Right lobe of liver (tissue), 4 donors: ENCODE results near the gene KRTAP4-7.

Experiments used
- CTCF ChIP-seq, 4 donors: fragments of 200-600 bp in 3 of 4; fragments of 450-650 bp in 1 of 4; IDR thresholded peaks; one replicate each; pipeline versions ENCODE4 v1.5.1 to v1.8.0; 2016 to 2022; ENCODE audit warnings: antibody characterized with exemption in 4 of 4, mild to moderate bottlenecking in 2 of 4
- POLR2A ChIP-seq: fragments of 450-650 bp; IDR thresholded peaks from one replicate; pipeline ENCODE4 v1.6.1; 2017; ENCODE audit warnings: antibody characterized with exemption, mild to moderate bottlenecking
- donor health status: DM: no; HTN: no; CAD: no.
- donor health status: DM: no; HTN: no; CAD: no.
- donor health status: DM: no; HTN: yes; CAD: no.

GRCh38 chr17:41048441-41048840 is 35.5 kb upstream of the KRTAP4-7 start:
- TF ChIP-seq CTCF (IDR thresholded peaks at IDR 0.05) (no peak), POLR2A (no peak)
